SK-N-MC (cell line): ENCODE data around the gene FXR2.

Experiments used
- EZH2 ChIP-seq: fragments of 200-600 bp; sonication (generic); IDR thresholded peaks from one replicate; pipeline ENCODE4 v1.6.1; 2017; ENCODE audit warnings: antibody characterized with exemption
- POLR2AphosphoS5 ChIP-seq: IDR thresholded peaks from 2 replicates; pipeline ENCODE4 v1.6.1; 2012; ENCODE audit warnings: mild to moderate bottlenecking, low read depth, low read length, borderline replicate concordance

DNA sequence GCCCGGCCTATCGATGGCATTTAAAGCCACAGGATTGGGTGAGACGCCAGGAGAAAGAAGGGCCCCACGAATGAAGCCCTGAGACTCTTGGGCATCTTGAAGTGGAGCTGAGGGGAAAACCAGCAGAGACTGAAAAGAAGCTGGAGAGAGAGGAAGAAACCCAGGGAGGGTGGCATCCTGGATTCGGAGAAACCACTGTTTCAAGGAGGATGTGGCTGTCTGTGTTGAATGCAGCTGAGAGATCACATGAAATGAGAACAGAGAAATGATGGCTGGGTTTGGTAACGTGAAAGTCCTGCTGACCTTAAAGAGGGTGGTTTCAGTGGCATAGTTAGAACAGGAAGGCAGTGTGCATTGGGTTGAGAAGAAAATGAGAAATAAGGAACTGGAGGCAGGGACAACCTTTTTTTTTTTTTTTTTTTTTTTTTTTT lies 62.1 kb downstream of the FXR2 start:
- TF ChIP-seq EZH2, result no peak
- TF ChIP-seq POLR2AphosphoS5, result no peak
